HEK293T (cell line): ENCODE measurements around the gene TSPYL2.

ENCODE experiments used
- BHLHE40 ChIP-seq: fragments of 450-650 bp; IDR thresholded peaks from 2 replicates; pipeline ENCODE4 v1.6.1; 2016; ENCODE audit warnings: mild to moderate bottlenecking, moderate library complexity, borderline replicate concordance
- ELF4 ChIP-seq: fragments of 450-650 bp; IDR thresholded peaks from 2 replicates; pipeline ENCODE4 v1.6.1; 2017; ENCODE audit warnings: antibody characterized with exemption
- FOXA1 ChIP-seq: fragments of 450-650 bp; IDR thresholded peaks from 2 replicates; pipeline ENCODE4 v1.6.1; 2016; ENCODE audit warnings: mild to moderate bottlenecking
- FOXK2 ChIP-seq: fragments of 450-650 bp; IDR thresholded peaks from 2 replicates; pipeline ENCODE4 v1.6.1; 2016; ENCODE audit warnings: mild to moderate bottlenecking
- HDGF ChIP-seq: fragments of 450-650 bp; IDR thresholded peaks from 2 replicates; pipeline ENCODE4 v1.6.1; 2017; ENCODE audit warnings: antibody characterized with exemption, borderline replicate concordance
- L3MBTL2 ChIP-seq: fragments of 450-650 bp; conservative IDR thresholded peaks from 2 replicates; pipeline ENCODE4 v1.6.1; 2016; ENCODE audit warnings: mild to moderate bottlenecking
- NFRKB ChIP-seq: fragments of 450-650 bp; IDR thresholded peaks from 2 replicates; pipeline ENCODE4 v1.6.1; 2016; ENCODE audit warnings: mild to moderate bottlenecking, moderate library complexity
- SP1 ChIP-seq: fragments of 450-650 bp; IDR thresholded peaks from 2 replicates; pipeline ENCODE4 v1.6.1; 2017
- TARDBP ChIP-seq: fragments of 450-650 bp; IDR thresholded peaks from 2 replicates; pipeline ENCODE4 v1.6.1; 2016
- TF ChIP-seq, protein P1 (sequence below): fragments of 450-650 bp; IDR thresholded peaks from 2 replicates; pipeline ENCODE4 v1.6.1; 2016

DNA sequence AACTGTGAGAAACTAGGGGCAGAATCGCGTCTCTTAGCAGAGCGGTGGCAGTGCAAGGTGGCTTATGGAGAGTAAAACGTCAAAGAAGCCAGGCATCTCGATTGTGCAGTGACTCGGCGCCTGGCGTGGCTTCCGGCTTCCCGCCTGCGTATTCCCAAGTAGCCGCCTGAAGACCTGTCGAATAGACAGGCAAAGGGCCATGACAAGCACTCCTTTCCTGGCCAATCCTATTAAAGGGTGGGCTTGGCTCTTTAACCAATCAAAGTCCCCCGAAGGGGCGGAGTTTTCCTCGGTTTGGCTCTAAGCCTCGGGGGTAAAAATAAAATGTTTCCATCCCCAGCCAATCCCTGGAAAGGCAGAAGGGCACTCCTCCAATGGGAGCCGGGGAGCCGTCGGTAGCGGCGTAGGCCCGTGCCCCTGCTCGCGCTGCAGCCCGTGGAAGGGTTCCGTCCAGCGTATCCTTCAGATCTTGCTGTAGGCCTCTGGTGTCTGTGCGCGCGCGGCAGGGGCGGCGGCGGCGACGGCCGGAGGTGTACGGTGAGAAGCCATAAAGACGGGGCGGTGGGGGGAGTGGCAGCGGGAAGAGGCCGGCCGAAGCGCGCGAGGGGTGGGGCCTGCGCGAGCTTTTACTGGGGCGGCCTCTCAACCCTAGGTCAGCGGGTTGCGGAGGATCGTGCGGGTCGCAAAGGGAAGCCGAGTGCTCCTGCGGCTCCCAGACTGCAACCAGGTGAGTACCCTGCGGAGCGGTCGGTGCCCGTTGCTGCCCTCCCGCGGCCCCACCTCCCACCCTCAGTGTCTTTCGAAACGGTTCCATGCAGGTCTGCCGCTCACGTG, 11.8 kb downstream of the TSPYL2 start, which contains the start of gene KANTR:
- no peak for TF ChIP-seq FOXA1
- TF ChIP-seq SP1, result no peak
- TF ChIP-seq, protein P1, sequence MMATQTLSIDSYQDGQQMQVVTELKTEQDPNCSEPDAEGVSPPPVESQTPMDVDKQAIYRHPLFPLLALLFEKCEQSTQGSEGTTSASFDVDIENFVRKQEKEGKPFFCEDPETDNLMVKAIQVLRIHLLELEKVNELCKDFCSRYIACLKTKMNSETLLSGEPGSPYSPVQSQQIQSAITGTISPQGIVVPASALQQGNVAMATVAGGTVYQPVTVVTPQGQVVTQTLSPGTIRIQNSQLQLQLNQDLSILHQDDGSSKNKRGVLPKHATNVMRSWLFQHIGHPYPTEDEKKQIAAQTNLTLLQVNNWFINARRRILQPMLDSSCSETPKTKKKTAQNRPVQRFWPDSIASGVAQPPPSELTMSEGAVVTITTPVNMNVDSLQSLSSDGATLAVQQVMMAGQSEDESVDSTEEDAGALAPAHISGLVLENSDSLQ, result peak; percentile 86
- no peak for TF ChIP-seq NFRKB
- TF ChIP-seq HDGF, result no peak
- no peak for TF ChIP-seq BHLHE40
- no peak for TF ChIP-seq TARDBP
- peak; percentile 98 for TF ChIP-seq L3MBTL2
- TF ChIP-seq FOXK2, result no peak
- TF ChIP-seq ELF4, result no peak
